Superior temporal gyrus (tissue), 1 donor: Measurements from ENCODE around the gene MXRA5.
"Not testable (repeated sequence)": the region's sequence is repeated elsewhere in the genome, so short reads cannot be mapped to it uniquely, and the experiment has no call there.

ENCODE experiments used
- DNase-seq: peaks from one replicate; pipeline ENCODE4 v3.0.0-alpha.2; 2016; ENCODE audit errors: extremely low spot score

The MXRA5 gene

GRCh38 chrX:3346501-3347259 is at the start of gene MXRA5:
TSS of gene MXRA5 (minus strand) at chrX:3346652. CDS start at chrX:3343833, 2,819 bp downstream.
- no peak for DNase-seq

GRCh38 chrX:3393581-3394111 is 47.2 kb upstream of the MXRA5 start:
- DNase-seq = no peak

- DNase-seq = peak; percentile 5
Measured at GRCh38 chrX:3393178-3393577, 46.7 kb upstream of the MXRA5 start.

GRCh38 chrX:3388457-3388856 is 42.0 kb upstream of the MXRA5 start:
- DNase-seq = no peak

GRCh38 chrX:3384327-3384726 is 37.9 kb upstream of the MXRA5 start:
- DNase-seq = no peak

GRCh38 chrX:3380603-3381002 is 34.2 kb upstream of the MXRA5 start:
- no peak for DNase-seq

- DNase-seq = no peak
Measured at GRCh38 chrX:3379111-3379510, 32.7 kb upstream of the MXRA5 start.

GRCh38 chrX:3378156-3378555 is 31.7 kb upstream of the MXRA5 start:
- DNase-seq = no peak

GRCh38 chrX:3377560-3377959 is 31.1 kb upstream of the MXRA5 start:
- no peak for DNase-seq

GRCh38 chrX:3375878-3376508 is 29.5 kb upstream of the MXRA5 start:
- not testable (repeated sequence) for DNase-seq

- DNase-seq = no peak
Measured at GRCh38 chrX:3374108-3374800, 27.8 kb upstream of the MXRA5 start.

GRCh38 chrX:3371163-3371562 is 24.7 kb upstream of the MXRA5 start:
- DNase-seq = no peak

GRCh38 chrX:3370656-3371055 is 24.2 kb upstream of the MXRA5 start:
- DNase-seq = no peak

GRCh38 chrX:3362956-3363355 is 16.5 kb upstream of the MXRA5 start:
- DNase-seq = no peak

- DNase-seq = no peak
Measured at GRCh38 chrX:3360881-3361280, 14.4 kb upstream of the MXRA5 start.

- not testable (repeated sequence) for DNase-seq
Measured at GRCh38 chrX:3352741-3353140, 6.3 kb upstream of the MXRA5 start.

- DNase-seq = no peak
Measured at GRCh38 chrX:3351276-3351675, 4.8 kb upstream of the MXRA5 start.

GRCh38 chrX:3348191-3348590 is 1.7 kb upstream of the MXRA5 start:
- no peak for DNase-seq

- no peak for DNase-seq
Measured at GRCh38 chrX:3345281-3346191, 916 bp downstream of the MXRA5 start.

- DNase-seq = not testable (repeated sequence)
Measured at GRCh38 chrX:3343569-3343968, 2.9 kb downstream of the MXRA5 start.

- DNase-seq = no peak
Measured at GRCh38 chrX:3340016-3340415, 6.4 kb downstream of the MXRA5 start.
